ENCODE results near the gene GPSM3.

GRCh38 chr6:32175711-32176475 is 16.6 kb downstream of the GPSM3 start, which contains the start of gene AGPAT1:
- TF ChIP-seq, protein P1, sequence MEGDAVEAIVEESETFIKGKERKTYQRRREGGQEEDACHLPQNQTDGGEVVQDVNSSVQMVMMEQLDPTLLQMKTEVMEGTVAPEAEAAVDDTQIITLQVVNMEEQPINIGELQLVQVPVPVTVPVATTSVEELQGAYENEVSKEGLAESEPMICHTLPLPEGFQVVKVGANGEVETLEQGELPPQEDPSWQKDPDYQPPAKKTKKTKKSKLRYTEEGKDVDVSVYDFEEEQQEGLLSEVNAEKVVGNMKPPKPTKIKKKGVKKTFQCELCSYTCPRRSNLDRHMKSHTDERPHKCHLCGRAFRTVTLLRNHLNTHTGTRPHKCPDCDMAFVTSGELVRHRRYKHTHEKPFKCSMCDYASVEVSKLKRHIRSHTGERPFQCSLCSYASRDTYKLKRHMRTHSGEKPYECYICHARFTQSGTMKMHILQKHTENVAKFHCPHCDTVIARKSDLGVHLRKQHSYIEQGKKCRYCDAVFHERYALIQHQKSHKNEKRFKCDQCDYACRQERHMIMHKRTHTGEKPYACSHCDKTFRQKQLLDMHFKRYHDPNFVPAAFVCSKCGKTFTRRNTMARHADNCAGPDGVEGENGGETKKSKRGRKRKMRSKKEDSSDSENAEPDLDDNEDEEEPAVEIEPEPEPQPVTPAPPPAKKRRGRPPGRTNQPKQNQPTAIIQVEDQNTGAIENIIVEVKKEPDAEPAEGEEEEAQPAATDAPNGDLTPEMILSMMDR (IDR thresholded peaks at IDR 0.05) = no peak
- no peak for TF ChIP-seq EZH2 (IDR thresholded peaks at IDR 0.05; ENCODE audit: borderline replicate concordance, insufficient read depth, low read depth, low read length, poor library complexity, severe bottlenecking)

Measured in B cell (primary cell).